Skeletal muscle tissue (tissue), 4 donors: ENCODE data around the gene GLTP. TPM values are rescaled to one million over a fixed set of nuclear protein-coding genes. Genes with fewer than 3 reads are reported as not detected.

Experiments
- H3K27ac ChIP-seq: one replicate; pipeline ENCODE4 v1.7.0; 2013; ENCODE audit warnings: mild to moderate bottlenecking, low read depth, low read length, inconsistent platforms
- H3K27me3 ChIP-seq, 3 donors: one replicate each; pipeline ENCODE4 v1.7.0; 2013; ENCODE audit warnings: low read length in 3 of 3; ENCODE audit not compliant: control insufficient read depth in 3 of 3, insufficient read depth in 3 of 3
- H3K36me3 ChIP-seq, 3 donors: one replicate each; pipeline ENCODE4 v1.7.0; 2013; ENCODE audit warnings: low read length in 3 of 3; ENCODE audit not compliant: control insufficient read depth in 3 of 3, insufficient read depth in 3 of 3
- H3K4me1 ChIP-seq, 3 donors: one replicate each; pipeline ENCODE4 v1.7.0; 2013; ENCODE audit warnings: low read length in 3 of 3, mild to moderate bottlenecking in 3 of 3; ENCODE audit not compliant: control insufficient read depth in 3 of 3, insufficient read depth in 3 of 3
- H3K4me3 ChIP-seq, 3 donors: one replicate each; pipeline ENCODE4 v1.7.0; 2013; ENCODE audit warnings: low read length in 3 of 3
- H3K9ac ChIP-seq, 3 donors: one replicate each; pipeline ENCODE4 v1.7.0; 2013; ENCODE audit warnings: low read length in 3 of 3, mild to moderate bottlenecking in 3 of 3, moderate library complexity in 2 of 3, low read depth in 1 of 3
- H3K9me3 ChIP-seq, 3 donors: one replicate each; pipeline ENCODE4 v1.7.0; 2013; ENCODE audit warnings: low read length in 3 of 3; ENCODE audit not compliant: control insufficient read depth in 3 of 3
- total RNA-seq: library from RNA; depleted of rRNA; stranded (reverse); fragments of >200 nt; gene quantifications from one replicate; pipeline ENCODE4 v1.2.3, GENCODE V29; 2014
- donor health status: Osteomylitis.

GLTP gene
- total RNA-seq, 1 donor from 2014 or later, result 18.3 TPM

DNA sequence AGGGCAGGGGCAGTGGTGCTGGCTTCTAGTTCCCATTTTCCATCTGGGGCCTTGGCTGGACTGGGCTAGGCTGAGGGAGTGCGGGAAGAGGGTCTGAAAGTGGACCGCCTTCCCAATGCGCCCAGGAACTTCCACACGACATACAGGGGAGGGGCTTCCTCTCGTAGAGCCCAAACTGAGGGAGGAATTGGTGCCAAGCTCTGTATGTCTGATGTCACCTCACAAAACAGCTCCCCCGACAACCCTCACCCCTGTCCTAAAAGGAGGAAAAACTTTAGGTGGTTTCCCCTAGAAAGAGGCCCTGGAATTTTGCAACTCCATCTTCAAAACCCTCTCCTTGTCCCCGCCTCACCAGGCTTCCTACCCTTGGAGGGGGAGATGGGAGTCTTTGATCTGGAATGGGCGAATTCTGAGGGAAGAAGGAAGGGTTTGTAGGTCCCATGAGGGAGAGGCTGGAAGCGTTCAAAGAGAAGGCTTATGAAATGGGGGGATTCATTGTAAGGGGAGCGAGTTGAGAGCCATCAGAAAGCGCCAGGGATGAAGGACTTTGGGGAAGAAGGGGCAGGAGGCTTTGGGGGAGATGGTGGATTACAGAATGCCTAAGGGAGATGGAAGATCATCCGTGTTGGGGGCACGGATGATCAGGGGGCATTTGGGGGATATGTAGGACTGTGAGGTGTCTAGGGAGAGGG is 844 bp downstream of the GLTP start:
- H3K4me3 ChIP-seq, result peak overlapping the region; percentile 81 to 96 (median 96)
- no peaks in the 10 kb centered on the region for H3K36me3 ChIP-seq
- H3K27me3 ChIP-seq, result no peaks in the 10 kb centered on the region
- H3K4me1 ChIP-seq, result peaks cover 20 to 26% (median 23%) of the 10 kb centered on the region in 3 donors
- H3K9me3 ChIP-seq, result no peaks in the 10 kb centered on the region
- H3K9ac ChIP-seq, result peak overlapping the region; percentile 85 to 95 (median 91)
- peak overlapping the region; percentile 39 for H3K27ac ChIP-seq

DNA sequence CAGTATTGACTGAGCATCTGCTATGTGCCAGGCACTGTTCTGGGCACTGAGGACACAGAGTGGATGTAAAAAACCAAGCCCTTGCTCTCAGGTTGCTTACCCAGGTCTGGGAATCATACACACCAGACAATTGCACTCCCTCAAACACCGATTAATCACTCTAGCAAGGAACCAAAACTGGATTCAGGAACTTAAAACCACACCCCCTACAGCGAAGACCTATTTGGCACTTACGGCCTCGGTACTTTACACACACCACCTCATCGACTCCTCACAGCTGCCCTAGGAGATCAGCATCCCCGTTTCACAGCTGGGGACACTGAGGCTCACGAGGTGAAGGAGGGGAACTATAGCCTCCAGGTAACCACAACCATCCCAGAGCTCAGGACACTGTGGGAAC is 1.6 kb downstream of the GLTP start:
- no peak overlapping the region for H3K27ac ChIP-seq

DNA sequence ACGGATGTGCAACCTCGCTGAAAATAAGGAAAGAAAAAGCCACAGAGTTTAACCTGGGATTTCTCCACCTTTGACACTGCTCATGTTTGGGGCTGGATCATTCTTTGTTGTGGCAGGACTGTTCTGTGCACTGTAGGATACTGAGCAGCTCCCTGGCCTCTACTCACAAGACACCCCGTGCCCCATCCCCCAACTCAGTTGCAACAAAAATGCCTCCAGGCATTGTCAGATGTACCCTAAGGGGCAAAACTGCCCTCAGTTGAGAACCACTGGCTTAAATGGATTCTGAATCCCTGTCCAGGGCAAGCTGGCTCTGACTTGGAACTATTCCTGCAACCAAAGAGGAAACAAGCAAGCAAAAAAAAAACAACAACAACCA is 2.1 kb downstream of the GLTP start:
- Histone ChIP-seq H3K27ac (no peak overlapping the region), H3K27me3 (no peaks in the 10 kb centered on the region), H3K9ac (peak overlapping the region in 1 of 3 donors; percentile 18), H3K9me3 (no peaks in the 10 kb centered on the region), H3K4me1 (peaks cover 20 to 26% (median 23%) of the 10 kb centered on the region in 3 donors), H3K4me3 (no peak overlapping the region), H3K36me3 (no peaks in the 10 kb centered on the region)

More for the DNA sequence above, 1.6 kb downstream of the GLTP start:
- Histone ChIP-seq H3K36me3 (no peaks in the 10 kb centered on the region), H3K4me3 (peak overlapping the region; percentile 81 to 96 (median 96)), H3K9me3 (no peaks in the 10 kb centered on the region), H3K9ac (peak overlapping the region; percentile 85 to 95 (median 91)), H3K4me1 (peaks cover 20 to 26% (median 23%) of the 10 kb centered on the region in 3 donors), H3K27me3 (no peaks in the 10 kb centered on the region)

DNA sequence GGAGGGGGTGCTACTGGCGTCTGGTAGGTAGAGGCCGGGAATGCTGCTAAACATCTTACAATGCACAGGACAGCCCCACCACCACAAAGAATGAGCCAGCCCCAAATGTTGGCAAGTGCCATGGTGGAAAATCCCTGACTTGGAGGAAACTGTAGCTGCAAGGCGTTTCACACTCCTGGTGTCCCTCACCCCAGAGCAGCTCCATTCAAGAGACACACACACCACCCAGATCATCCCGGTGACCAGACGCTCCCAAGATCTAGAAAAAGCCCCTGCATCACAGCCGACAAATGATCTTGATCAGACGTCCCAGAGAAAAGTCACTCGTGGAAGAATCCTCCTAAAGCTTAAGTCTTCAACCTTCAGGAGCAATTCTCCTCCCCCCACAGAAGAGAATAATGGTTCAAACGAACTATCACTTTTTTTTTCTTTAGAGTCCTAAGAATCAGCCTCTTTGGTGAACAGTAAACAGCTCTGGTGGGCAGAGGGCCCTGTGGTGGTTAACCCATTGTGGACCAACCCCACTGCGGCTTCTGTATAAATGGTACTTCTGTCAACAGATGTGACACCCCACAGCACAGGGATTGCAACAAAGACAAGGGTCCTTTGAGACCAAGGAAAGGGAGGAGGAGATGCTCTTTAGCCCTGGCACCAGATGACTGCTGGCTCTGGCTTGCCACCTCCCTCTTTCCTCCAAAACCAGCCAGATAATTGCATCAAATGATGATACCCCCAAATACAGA is 2.7 kb downstream of the GLTP start:
- H3K9me3 ChIP-seq, result no peaks in the 10 kb centered on the region
- H3K27ac ChIP-seq, result no peak overlapping the region
- no peaks in the 10 kb centered on the region for H3K27me3 ChIP-seq
- H3K9ac ChIP-seq, result peak overlapping the region in 1 of 3 donors; percentile 18
- no peaks in the 10 kb centered on the region for H3K36me3 ChIP-seq
- peaks cover 20 to 26% (median 23%) of the 10 kb centered on the region in 3 donors for H3K4me1 ChIP-seq
- H3K4me3 ChIP-seq, result no peak overlapping the region

DNA sequence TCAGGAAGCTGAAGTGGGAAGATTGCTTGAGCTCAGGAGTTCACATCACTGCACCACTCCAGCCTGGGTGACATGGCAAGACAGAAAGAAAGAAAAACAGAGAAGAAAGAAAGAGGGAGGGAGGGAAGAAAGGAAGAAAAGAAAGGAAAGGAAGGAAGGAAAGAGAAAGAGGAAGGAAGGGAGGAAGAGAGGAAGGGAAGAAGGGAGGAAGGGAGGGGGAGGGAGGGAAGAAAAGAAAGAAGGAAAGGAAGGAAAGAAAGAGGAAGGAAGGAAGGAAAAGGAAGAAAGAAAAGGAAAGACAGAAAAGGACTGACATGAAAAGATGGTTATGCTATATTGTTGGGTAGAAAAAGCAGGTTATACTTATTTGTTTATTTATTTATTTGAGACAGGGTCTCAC is 3.9 kb downstream of the GLTP start:
- H3K27me3 ChIP-seq, result no peaks in the 10 kb centered on the region
- H3K9ac ChIP-seq, result no peak overlapping the region
- H3K36me3 ChIP-seq, result peaks cover 0 to 6% (median 2%) of the 10 kb centered on the region in 3 donors
- H3K9me3 ChIP-seq, result no peaks in the 10 kb centered on the region
- peaks cover 23 to 26% (median 24%) of the 10 kb centered on the region in 3 donors for H3K4me1 ChIP-seq
- no peak overlapping the region for H3K4me3 ChIP-seq
- H3K27ac ChIP-seq, result no peak overlapping the region

DNA sequence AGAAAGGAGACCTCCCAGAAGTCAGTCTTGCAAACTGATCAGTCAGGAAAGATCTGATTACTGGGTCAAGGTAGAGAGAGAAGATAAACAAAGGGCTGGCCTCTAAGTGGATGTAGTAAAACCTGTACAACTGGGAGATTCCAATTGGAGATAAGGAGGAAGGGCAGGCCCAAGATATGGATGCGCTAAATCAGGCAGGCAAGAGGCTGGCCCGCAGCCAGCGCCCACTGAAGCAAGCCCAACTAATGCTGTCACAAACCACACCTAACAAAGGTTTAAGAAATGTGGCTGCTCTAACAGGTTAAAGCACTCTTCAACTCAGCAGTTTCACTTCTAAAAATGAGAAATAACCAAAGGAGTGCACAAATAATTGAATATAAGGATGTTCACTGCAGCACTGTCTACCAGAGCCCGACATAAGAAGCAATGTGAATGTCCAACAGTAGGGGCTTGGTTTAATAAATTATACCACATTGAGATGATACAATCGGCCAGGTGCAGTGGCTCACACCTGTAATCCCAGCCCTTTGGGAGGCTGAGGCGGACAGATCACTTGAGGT is 4.7 kb downstream of the GLTP start:
- Histone ChIP-seq H3K27me3 (no peaks in the 10 kb centered on the region), H3K36me3 (peaks cover 0 to 6% (median 2%) of the 10 kb centered on the region in 3 donors), H3K4me3 (no peak overlapping the region), H3K27ac (no peak overlapping the region), H3K4me1 (peaks cover 19 to 20% (median 19%) of the 10 kb centered on the region in 3 donors), H3K9me3 (no peaks in the 10 kb centered on the region), H3K9ac (no peak overlapping the region)

DNA sequence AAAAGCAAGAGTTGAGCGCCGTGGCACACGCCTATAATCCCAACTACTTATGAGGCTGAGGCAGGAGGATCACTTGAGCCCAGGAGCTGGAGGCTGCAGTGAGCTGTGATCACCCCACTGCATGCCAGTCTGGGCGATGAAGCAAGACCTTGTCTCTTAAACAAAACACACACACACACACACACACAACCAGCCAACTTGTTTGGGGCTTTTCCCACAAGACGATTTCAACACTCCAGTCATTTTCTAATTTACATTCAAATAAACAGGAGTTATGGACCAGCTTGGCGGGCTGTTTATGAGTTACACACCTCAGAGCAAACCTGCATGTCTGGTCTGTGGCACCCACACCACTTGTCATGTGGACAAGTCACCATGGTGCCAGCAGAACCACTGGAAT is 6.7 kb downstream of the GLTP start:
- Histone ChIP-seq H3K9ac (no peak overlapping the region), H3K36me3 (peaks cover 0 to 6% (median 2%) of the 10 kb centered on the region in 3 donors), H3K27ac (no peak overlapping the region), H3K27me3 (no peaks in the 10 kb centered on the region), H3K9me3 (no peaks in the 10 kb centered on the region), H3K4me1 (peaks cover 6 to 9% (median 6%) of the 10 kb centered on the region in 3 donors), H3K4me3 (no peak overlapping the region)

DNA sequence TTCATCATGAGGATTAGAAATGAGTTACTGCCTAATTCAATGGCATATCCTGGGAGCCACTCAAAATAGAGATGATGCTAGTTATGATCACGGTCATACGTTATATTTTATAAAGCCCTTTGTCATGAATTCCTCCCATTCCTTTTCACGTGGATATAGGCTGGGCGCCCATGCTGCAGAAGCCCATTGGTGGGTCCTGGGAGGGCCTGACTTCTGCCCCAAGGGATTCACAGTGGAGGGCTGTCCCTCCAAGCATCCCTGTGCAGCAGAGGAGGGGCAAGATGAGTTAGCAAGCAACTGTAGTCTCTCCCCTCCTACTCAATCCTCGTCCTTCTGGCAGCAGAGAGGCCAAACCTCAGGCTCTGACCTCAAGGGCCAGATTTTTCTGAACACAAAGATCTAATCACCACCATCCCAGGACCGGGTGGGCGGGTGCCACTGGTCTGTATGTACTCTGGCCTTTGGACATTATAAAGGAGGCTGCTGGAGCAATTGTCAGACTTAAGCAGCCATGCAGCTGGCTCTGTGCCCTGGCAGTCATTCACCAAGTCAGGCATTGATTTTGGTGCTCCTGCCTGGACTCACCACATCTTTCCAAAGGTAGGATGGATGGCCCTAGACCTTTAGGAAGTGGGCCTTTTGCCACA is 8.6 kb downstream of the GLTP start:
- Histone ChIP-seq H3K9ac (no peak overlapping the region), H3K27ac (no peak overlapping the region), H3K36me3 (peaks cover 0 to 6% (median 2%) of the 10 kb centered on the region in 3 donors), H3K27me3 (no peaks in the 10 kb centered on the region), H3K4me1 (peaks cover 0 to 4% (median 0%) of the 10 kb centered on the region in 3 donors), H3K4me3 (no peak overlapping the region), H3K9me3 (no peaks in the 10 kb centered on the region)

DNA sequence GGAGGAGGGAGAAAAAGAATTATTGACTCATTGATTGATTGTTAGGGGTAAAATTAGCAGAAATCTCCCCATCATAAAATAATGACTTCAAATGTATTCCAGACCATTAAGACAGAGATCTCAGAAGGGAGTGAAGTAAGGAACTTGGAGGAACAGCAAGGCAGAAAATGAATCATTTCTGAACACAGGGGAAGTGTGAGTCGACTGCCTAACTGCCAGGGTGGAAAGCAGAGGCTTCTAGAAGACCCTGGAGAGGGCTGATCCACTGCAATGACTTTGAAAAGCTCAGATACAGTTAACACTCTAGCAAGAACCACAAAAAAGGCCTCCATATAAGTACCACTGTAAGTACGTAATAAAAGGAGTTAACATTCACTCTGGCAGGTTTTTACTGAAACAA is 9.7 kb downstream of the GLTP start:
- Histone ChIP-seq H3K9ac (no peak overlapping the region), H3K4me1 (peaks cover 0 to 4% (median 0%) of the 10 kb centered on the region in 3 donors), H3K36me3 (peaks cover 0 to 6% (median 2%) of the 10 kb centered on the region in 3 donors), H3K4me3 (no peak overlapping the region), H3K27ac (no peak overlapping the region), H3K27me3 (no peaks in the 10 kb centered on the region), H3K9me3 (no peaks in the 10 kb centered on the region)
